A549 (cell line): ENCODE results near the gene MYH9. TPM values are rescaled to one million over a fixed set of nuclear protein-coding genes. Genes with fewer than 3 reads are reported as not detected.

ENCODE experiments used
- ATAC-seq, 2 experiments: fragments of 200-7000 bp in 1 of 2; fragments of >200 bp in 1 of 2; cut with Nextera tagmentation in 1 of 2; cut with Tn5 transposase in 1 of 2; 3 replicates each; pipeline versions ENCODE4 v1.8.0 to v1.9.1; 2018 to 2020; ENCODE audit warnings: mild to moderate bottlenecking in 1 of 2, moderate library complexity in 1 of 2
- CTCF ChIA-PET: fragments of 300-600 bp; sonication (Branson Sonifier 250); formaldehyde crosslinking; extraction: SDS; loops from one replicate; lab custom pipeline; 2021; ENCODE audit warnings: antibody characterized with exemption, inconsistent platforms; lab: Yijun Ruan, JAX
- POLR2A ChIA-PET: fragments of 350-600 bp; formaldehyde crosslinking; extraction: SDS; loops from one replicate; lab custom pipeline; 2021; ENCODE audit warnings: antibody characterized with exemption, inconsistent platforms; lab: Yijun Ruan, JAX
- DNase-seq, 2 experiments: peaks; one replicate each; pipeline versions ENCODE4 v3.0.0 to v3.0.0-alpha.2; 2011 to 2016; ENCODE audit warnings: low read depth in 1 of 2, low spot score in 1 of 2
- FAIRE-seq: peaks from 2 replicates; lab custom pipeline; 2011; peaks lifted over from hg19 to GRCh38; lab: Jason Lieb, UNC
- H3K27ac ChIP-seq, 2 experiments: fragments of >200 bp; sonication (Bioruptor Twin); formaldehyde crosslinking; 3 replicates each; pipeline ENCODE4 v1.5.1; 2016 to 2017
- H3K4me1 ChIP-seq: fragments of >200 bp; sonication (Bioruptor Twin); formaldehyde crosslinking; 3 replicates; pipeline ENCODE4 v1.6.1; 2016
- H3K4me2 ChIP-seq: fragments of >200 bp; sonication (Bioruptor Twin); formaldehyde crosslinking; 3 replicates; pipeline ENCODE4 v1.6.1; 2016
- H3K4me3 ChIP-seq: fragments of >200 bp; sonication (Bioruptor Twin); formaldehyde crosslinking; 3 replicates; pipeline ENCODE4 v1.5.1; 2016
- H3K9me3 ChIP-seq: fragments of >200 bp; sonication (Bioruptor Twin); formaldehyde crosslinking; 3 replicates; pipeline ENCODE4 v1.6.1; 2016
- ATOH8 ChIP-seq: fragments of 250-450 bp; sonication (Bioruptor Pico); IDR thresholded peaks from 2 replicates; pipeline ENCODE4 v1.5.0; 2020; ENCODE audit warnings: low read depth, mild to moderate bottlenecking, moderate library complexity
- CBX8 ChIP-seq: fragments of 200-600 bp; sonication (generic); IDR thresholded peaks from 2 replicates; pipeline ENCODE4 v1.6.1; 2016
- FOSL2 ChIP-seq, 2 experiments: fragments of 450-650 bp in 1 of 2; fragments of >200 bp in 1 of 2; sonication (Bioruptor Twin) in 1 of 2; formaldehyde crosslinking; IDR thresholded peaks; 2 replicates each; pipeline versions ENCODE4 v1.5.0 to v1.6.1; 2016 to 2020; ENCODE audit warnings: mild to moderate bottlenecking in 1 of 2, moderate library complexity in 1 of 2
- FOXS1 ChIP-seq: fragments of 250-450 bp; sonication (Bioruptor Pico); IDR thresholded peaks from 2 replicates; pipeline ENCODE4 v1.5.0; 2020; ENCODE audit warnings: mild to moderate bottlenecking, moderate library complexity
- GATA3 ChIP-seq: IDR thresholded peaks from 2 replicates; pipeline ENCODE4 v1.6.1; 2012; ENCODE audit warnings: borderline replicate concordance
- HES2 ChIP-seq: fragments of >200 bp; sonication (Bioruptor Twin); formaldehyde crosslinking; IDR thresholded peaks from 2 replicates; pipeline ENCODE4 v1.6.1; 2016
- HEYL ChIP-seq: fragments of 250-450 bp; sonication (Bioruptor Pico); IDR thresholded peaks from 2 replicates; pipeline ENCODE4 v1.8.0; 2021; ENCODE audit warnings: mild to moderate bottlenecking, moderate library complexity
- HOXB13 ChIP-seq: fragments of 250-450 bp; sonication (Bioruptor Pico); IDR thresholded peaks from 2 replicates; pipeline ENCODE4 v1.5.0; 2020; ENCODE audit warnings: low read depth, mild to moderate bottlenecking, moderate library complexity
- MAFK ChIP-seq: fragments of 450-650 bp; IDR thresholded peaks from 2 replicates; pipeline ENCODE4 v1.6.1; 2014; ENCODE audit not compliant: partially characterized antibody
- MAZ ChIP-seq: fragments of 150-350 bp; IDR thresholded peaks from 2 replicates; pipeline ENCODE4 v1.6.1; 2014; ENCODE audit warnings: antibody characterized with exemption, low read depth, low read length, borderline replicate concordance
- NFE2L2 ChIP-seq: fragments of 150-350 bp; conservative IDR thresholded peaks from 2 replicates; pipeline ENCODE4 v1.6.1; 2014; ENCODE audit warnings: low read length
- RAD21 ChIP-seq, 2 experiments: fragments of >200 bp in 1 of 2; sonication (Bioruptor Twin) in 1 of 2; formaldehyde crosslinking in 1 of 2; IDR thresholded peaks in 1 of 2; conservative IDR thresholded peaks in 1 of 2; 2 replicates in 1 of 2; 3 replicates in 1 of 2; pipeline ENCODE4 v1.6.1; 2012 to 2018; ENCODE audit warnings: inconsistent platforms in 1 of 2
- RARB ChIP-seq: fragments of 250-450 bp; sonication (Bioruptor Pico); IDR thresholded peaks from 2 replicates; pipeline ENCODE4 v1.8.0; 2021; ENCODE audit warnings: mild to moderate bottlenecking, moderate library complexity
- RCOR1 ChIP-seq: fragments of 150-350 bp; IDR thresholded peaks from 2 replicates; pipeline ENCODE4 v1.6.1; 2014; ENCODE audit warnings: antibody characterized with exemption, low read length, low read depth
- RNF2 ChIP-seq: fragments of 200-600 bp; sonication (generic); IDR thresholded peaks from 2 replicates; pipeline ENCODE4 v1.6.1; 2016; ENCODE audit warnings: low read depth, mild to moderate bottlenecking, antibody characterized with exemption, moderate library complexity, borderline replicate concordance
- SMC3 ChIP-seq: fragments of >200 bp; sonication (Bioruptor Twin); formaldehyde crosslinking; IDR thresholded peaks from 3 replicates; pipeline ENCODE4 v1.6.1; 2018; ENCODE audit warnings: inconsistent platforms
- TFCP2L1 ChIP-seq: fragments of 250-450 bp; sonication (Bioruptor Pico); IDR thresholded peaks from 2 replicates; pipeline ENCODE4 v1.5.0; 2021; ENCODE audit warnings: mild to moderate bottlenecking
- TP53 ChIP-seq: fragments of 250-450 bp; sonication (Bioruptor Pico); IDR thresholded peaks from 2 replicates; pipeline ENCODE4 v1.5.0; 2021; ENCODE audit warnings: mild to moderate bottlenecking, moderate library complexity
- USF2 ChIP-seq: fragments of 450-650 bp; IDR thresholded peaks from 2 replicates; pipeline ENCODE4 v1.6.1; 2014; ENCODE audit warnings: antibody characterized with exemption
- WGBS: methylation state at CpG from one replicate; pipeline ENCODE4 v1.1.6; 2017; ENCODE audit errors: missing lambda C conversion rate; 5-methylcytosine and 5-hydroxymethylcytosine counted together
- polyA plus RNA-seq, 4 experiments: library from polyadenylated mRNA; depleted of rRNA in 3 of 4; stranded (reverse); fragments of >200 nt; fragmentation: RNase III in 1 of 4; extraction: RNeasy Plus Mini Kit Qiagen cat#74134 plus additional on column Dnase treatment in 1 of 4; gene quantifications; 2 replicates in 3 of 4; 3 replicates in 1 of 4; pipeline ENCODE4 v1.2.3, GENCODE V29; 2011 to 2017
- TF ChIP-seq, protein P1 (sequence below): fragments of >200 bp; sonication (Bioruptor Twin); formaldehyde crosslinking; IDR thresholded peaks from 3 replicates; pipeline ENCODE4 v1.6.1; 2016
- TF ChIP-seq, protein P2 (sequence below): IDR thresholded peaks from 2 replicates; pipeline ENCODE4 v1.6.1; 2012

The MYH9 gene
- polyA plus RNA-seq, 2 of the 4 experiments (the other 2 are of a cell fraction), result 92.1 to 158 TPM

- CTCF ChIA-PET, result interaction anchor here (1.8 to 2.3 kb wide), 2 partner anchors 13 to 82 kb away, joined by 5 to 13 read pairs; no protein-coding TSS in a partner anchor
Observed at GRCh38 chr22:36383110-36383581, 4.6 kb downstream of the MYH9 start.

DNA sequence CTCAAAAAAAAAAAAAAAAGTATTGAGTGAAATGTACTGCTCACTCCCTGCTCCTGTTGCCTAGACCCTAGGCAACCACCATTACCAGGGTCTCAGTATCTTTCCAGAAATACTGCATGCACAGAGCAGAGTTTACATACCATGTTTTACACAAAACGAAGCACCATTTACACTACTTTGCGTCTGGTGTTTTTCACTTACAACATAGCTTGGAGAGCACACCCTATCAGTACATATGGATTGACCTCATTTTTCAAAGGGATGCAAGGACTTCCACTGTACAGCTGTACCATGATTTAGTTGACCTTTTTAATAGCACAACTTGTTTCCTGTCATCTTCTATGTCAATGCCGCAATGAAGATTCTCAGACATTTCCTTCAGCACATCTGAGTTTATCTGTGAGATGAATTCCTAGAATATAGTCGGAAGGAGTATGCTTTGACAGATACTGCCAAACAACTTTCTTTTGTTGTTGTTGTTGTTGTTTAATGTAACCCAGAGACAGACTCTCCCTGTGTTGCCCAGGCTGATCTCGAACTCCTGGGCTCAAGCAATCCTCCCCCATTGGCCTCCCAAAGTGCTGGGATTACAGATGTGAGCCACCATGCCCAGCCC lies 6.1 kb downstream of the MYH9 start:
- no peak for FAIRE-seq
- H3K4me3 ChIP-seq, result no peak overlapping the region
- H3K4me1 ChIP-seq, result peaks cover 60% of the 10 kb centered on the region

More at GRCh38 chr22:36383110-36383581, 4.6 kb downstream of the MYH9 start:
- TF ChIP-seq NFE2L2 (no peak), TP53 (CRISPR knock-in tag) (no peak)
- TF ChIP-seq, protein P1, sequence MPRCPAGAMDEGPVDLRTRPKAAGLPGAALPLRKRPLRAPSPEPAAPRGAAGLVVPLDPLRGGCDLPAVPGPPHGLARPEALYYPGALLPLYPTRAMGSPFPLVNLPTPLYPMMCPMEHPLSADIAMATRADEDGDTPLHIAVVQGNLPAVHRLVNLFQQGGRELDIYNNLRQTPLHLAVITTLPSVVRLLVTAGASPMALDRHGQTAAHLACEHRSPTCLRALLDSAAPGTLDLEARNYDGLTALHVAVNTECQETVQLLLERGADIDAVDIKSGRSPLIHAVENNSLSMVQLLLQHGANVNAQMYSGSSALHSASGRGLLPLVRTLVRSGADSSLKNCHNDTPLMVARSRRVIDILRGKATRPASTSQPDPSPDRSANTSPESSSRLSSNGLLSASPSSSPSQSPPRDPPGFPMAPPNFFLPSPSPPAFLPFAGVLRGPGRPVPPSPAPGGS, result no peak
- H3K27ac ChIP-seq, result peak overlapping the region in 1 of 2 experiments; percentile 65; a peak in 3 of 6 replicates
- 54% methylated on average over 4 of the region's 4 CpGs for WGBS
- DNase-seq (no peak), ATAC-seq (no peak), FAIRE-seq (no peak)
- POLR2A ChIA-PET, result no interaction called here
- no peak overlapping the region for H3K4me3 ChIP-seq
- H3K4me1 ChIP-seq, result peaks cover 60% of the 10 kb centered on the region
- peak overlapping the region; percentile 95 for H3K4me2 ChIP-seq
- no peaks in the 10 kb centered on the region for H3K9me3 ChIP-seq

More for the DNA sequence above, 6.1 kb downstream of the MYH9 start:
- no peak for ATAC-seq
- TF ChIP-seq MAFK (no peak), RAD21 (conservative IDR thresholded peaks at IDR 0.05 in 1 of 2, IDR thresholded peaks at IDR 0.05 in 1 of 2) (no peak), HEYL (CRISPR knock-in tag) (no peak), CBX8 (no peak), HES2 (no peak), USF2 (no peak), TP53 (CRISPR knock-in tag) (no peak), TFCP2L1 (CRISPR knock-in tag) (no peak), RCOR1 (no peak), RNF2 (no peak), RARB (CRISPR knock-in tag) (no peak), SMC3 (no peak), HOXB13 (CRISPR knock-in tag) (no peak), GATA3 (no peak), FOXS1 (CRISPR knock-in tag) (no peak), ATOH8 (CRISPR knock-in tag) (no peak), FOSL2 (IDR thresholded peaks at IDR 0.05) (no peak), FOSL2 (CRISPR knock-in tag; IDR thresholded peaks at IDR 0.05) (no peak), MAZ (no peak)
- TF ChIP-seq, protein P2, sequence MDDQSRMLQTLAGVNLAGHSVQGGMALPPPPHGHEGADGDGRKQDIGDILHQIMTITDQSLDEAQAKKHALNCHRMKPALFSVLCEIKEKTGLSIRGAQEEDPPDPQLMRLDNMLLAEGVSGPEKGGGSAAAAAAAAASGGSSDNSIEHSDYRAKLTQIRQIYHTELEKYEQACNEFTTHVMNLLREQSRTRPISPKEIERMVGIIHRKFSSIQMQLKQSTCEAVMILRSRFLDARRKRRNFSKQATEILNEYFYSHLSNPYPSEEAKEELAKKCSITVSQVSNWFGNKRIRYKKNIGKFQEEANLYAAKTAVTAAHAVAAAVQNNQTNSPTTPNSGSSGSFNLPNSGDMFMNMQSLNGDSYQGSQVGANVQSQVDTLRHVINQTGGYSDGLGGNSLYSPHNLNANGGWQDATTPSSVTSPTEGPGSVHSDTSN, result no peak
- ChIA-PET CTCF (interaction anchor here (1.8 to 2.8 kb wide), 2 partner anchors 17 to 80 kb away, joined by 5 to 11 read pairs; no protein-coding TSS in a partner anchor), POLR2A (no interaction called here)
- 85% methylated on average over 5 of the region's 5 CpGs for WGBS
- no peak overlapping the region for H3K27ac ChIP-seq
- 0 out of 3 replicates have a peak overlapping the region, but pooled peaks have one; percentile 2 for H3K4me2 ChIP-seq
- DNase-seq, result no peak
- no peaks in the 10 kb centered on the region for H3K9me3 ChIP-seq
